Fibroblast of lung (primary cell): ENCODE results near the gene TMEM178A. TPM values are rescaled to one million over a fixed set of nuclear protein-coding genes. Genes with fewer than 3 reads are reported as not detected.

Source experiments
- DNase-seq, 2 donors: peaks; one replicate each; pipeline versions ENCODE4 v3.0.0 to v3.0.0-alpha.2; 2010; ENCODE audit warnings: low read depth in 2 of 2
- H2AFZ ChIP-seq: 2 replicates; pipeline ENCODE4 v1.5.1; 2012; ENCODE audit warnings: low read length, control low read depth, inconsistent platforms
- H3K27ac ChIP-seq: 2 replicates; pipeline ENCODE4 v1.5.1; 2011; ENCODE audit warnings: low read length, control low read depth; ENCODE audit not compliant: insufficient read depth
- H3K27me3 ChIP-seq: 2 replicates; pipeline ENCODE4 v1.5.1; 2011; ENCODE audit warnings: mild to moderate bottlenecking, low read length; ENCODE audit not compliant: control insufficient read depth, insufficient read depth
- H3K36me3 ChIP-seq: 2 replicates; pipeline ENCODE4 v1.5.1; 2011; ENCODE audit warnings: low read length; ENCODE audit not compliant: control insufficient read depth, insufficient read depth
- H3K4me1 ChIP-seq: 2 replicates; pipeline ENCODE4 v1.5.1; 2011; ENCODE audit warnings: low read length; ENCODE audit not compliant: control insufficient read depth, insufficient read depth; ENCODE audit errors: extremely low read depth
- H3K4me2 ChIP-seq: 2 replicates; pipeline ENCODE4 v1.5.1; 2011; ENCODE audit warnings: low read length, control low read depth; ENCODE audit not compliant: insufficient read depth; ENCODE audit errors: extremely low read depth
- H3K4me3 ChIP-seq, 4 experiments: fragments of 200-600 bp in 1 of 4; sonication (generic) in 1 of 4; replicated peaks in 1 of 4; 2 replicates each; pipeline ENCODE4 v1.5.1; 2011 to 2016; ENCODE audit warnings: low read length in 4 of 4, low read depth in 3 of 4, mild to moderate bottlenecking in 3 of 4, control low read depth in 2 of 4, inconsistent platforms in 1 of 4, mixed read lengths in 1 of 4; ENCODE audit not compliant: insufficient read depth in 1 of 4; ENCODE audit errors: control extremely low read depth in 1 of 4
- H3K79me2 ChIP-seq: 2 replicates; pipeline ENCODE4 v1.5.1; 2012; ENCODE audit warnings: mild to moderate bottlenecking, low read length, inconsistent platforms; ENCODE audit not compliant: control insufficient read depth, insufficient read depth
- H3K9ac ChIP-seq: 2 replicates; pipeline ENCODE4 v1.5.1; 2011; ENCODE audit warnings: mild to moderate bottlenecking, low read length, control low read depth; ENCODE audit not compliant: insufficient read depth
- H3K9me3 ChIP-seq: 2 replicates; pipeline ENCODE4 v1.5.1; 2012; ENCODE audit warnings: low read depth, low read length; ENCODE audit not compliant: control insufficient read depth, insufficient read depth
- H4K20me1 ChIP-seq: 2 replicates; pipeline ENCODE4 v1.5.1; 2011; ENCODE audit warnings: low read length; ENCODE audit not compliant: control insufficient read depth, insufficient read depth; ENCODE audit errors: extremely low read depth
- CTCF ChIP-seq, 2 donors: IDR thresholded peaks in 1 of 2; conservative IDR thresholded peaks in 1 of 2; 1 replicate in 1 of 2; 2 replicates in 1 of 2; pipeline ENCODE4 v1.5.1; 2011 to 2012; ENCODE audit warnings: low read length in 2 of 2, control low read depth in 1 of 2, inconsistent platforms in 1 of 2, low read depth in 1 of 2, mild to moderate bottlenecking in 1 of 2
- EZH2 ChIP-seq: IDR thresholded peaks from 2 replicates; pipeline ENCODE4 v1.5.1; 2012; ENCODE audit warnings: low read length, control low read depth, mild to moderate bottlenecking; ENCODE audit errors: missing control alignments
- polyA plus RNA-seq, 2 donors: library from polyadenylated mRNA; depleted of rRNA in 1 of 2; stranded (reverse) in 1 of 2; unstranded in 1 of 2; fragments of >200 nt; gene quantifications; 2 replicates each; pipeline ENCODE4 v1.2.1, GENCODE V29; 2011 to 2012; ENCODE audit warnings: missing spikeins in 1 of 2
- total RNA-seq: library from RNA; depleted of rRNA; stranded (reverse); fragments of >200 nt; gene quantifications from 2 replicates; pipeline ENCODE4 v1.2.1, GENCODE V29; 2014

The TMEM178A gene
- total and polyA plus RNA-seq, 2 donors (not counting 1 experiment from before 2014, with no cell fraction given): 1.5 to 6.9 TPM

- no peak overlapping the region for H3K4me2 ChIP-seq
- DNase-seq: no peak
- no peak overlapping the region for H3K27ac ChIP-seq
- H3K9ac ChIP-seq: no peak overlapping the region
- TF ChIP-seq EZH2 (no peak), CTCF (conservative IDR thresholded peaks at IDR 0.05 in 1 of 2, IDR thresholded peaks at IDR 0.05 in 1 of 2; ENCODE audit: low read depth in 1 of 2, low read length in 2 of 2) (no peak)
- no peaks in the 10 kb centered on the region for H4K20me1 ChIP-seq
- no peaks in the 10 kb centered on the region for H3K27me3 ChIP-seq
- no peaks in the 10 kb centered on the region for H3K79me2 ChIP-seq
- H3K36me3 ChIP-seq: no peaks in the 10 kb centered on the region
- no peaks in the 10 kb centered on the region for H3K9me3 ChIP-seq
- H2AFZ ChIP-seq: no peak overlapping the region
- H3K4me3 ChIP-seq: no peak overlapping the region
- no peaks in the 10 kb centered on the region for H3K4me1 ChIP-seq
Measured at GRCh38 chr2:39710807-39711206, 45.1 kb downstream of the TMEM178A start.

- Histone ChIP-seq H3K36me3 (no peaks in the 10 kb centered on the region), H3K4me3 (no peak overlapping the region), H3K27ac (no peak overlapping the region), H3K9ac (no peak overlapping the region), H3K79me2 (no peaks in the 10 kb centered on the region), H2AFZ (no peak overlapping the region), H3K27me3 (no peaks in the 10 kb centered on the region), H3K9me3 (no peaks in the 10 kb centered on the region), H3K4me1 (no peaks in the 10 kb centered on the region), H4K20me1 (no peaks in the 10 kb centered on the region), H3K4me2 (no peak overlapping the region)
- TF ChIP-seq EZH2: no peak
- TF ChIP-seq CTCF (conservative IDR thresholded peaks at IDR 0.05 in 1 of 2, IDR thresholded peaks at IDR 0.05 in 1 of 2; ENCODE audit: low read depth in 1 of 2, low read length in 2 of 2): no peak
- peak in 1 of 2 donors; percentile 64 for DNase-seq
Measured at GRCh38 chr2:39712953-39713352, 47.2 kb downstream of the TMEM178A start.

DNA sequence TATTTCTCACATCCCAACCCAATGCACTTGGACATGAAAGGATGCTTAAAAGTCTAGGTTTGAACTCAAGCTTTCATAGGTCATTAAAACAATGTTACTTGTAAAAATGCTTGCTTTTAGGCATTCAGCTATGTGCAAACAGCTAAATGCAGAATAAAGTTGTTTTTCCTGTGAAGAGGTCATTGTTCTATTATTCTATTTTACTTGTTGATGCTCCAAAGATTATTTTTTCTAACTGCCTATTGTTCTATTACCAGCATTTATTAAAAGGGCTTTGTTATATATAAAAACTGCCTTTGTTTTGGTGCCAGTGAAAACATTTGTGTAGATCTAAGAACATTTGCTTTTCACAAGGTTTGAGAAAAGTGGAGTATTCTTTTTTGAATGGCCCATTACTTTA, 49.4 kb downstream of the TMEM178A start:
- no peaks in the 10 kb centered on the region for H4K20me1 ChIP-seq
- H3K27ac ChIP-seq: no peak overlapping the region
- H3K27me3 ChIP-seq: no peaks in the 10 kb centered on the region
- DNase-seq: no peak
- H2AFZ ChIP-seq: no peak overlapping the region
- H3K36me3 ChIP-seq: no peaks in the 10 kb centered on the region
- H3K9me3 ChIP-seq: no peaks in the 10 kb centered on the region
- H3K79me2 ChIP-seq: no peaks in the 10 kb centered on the region
- no peak overlapping the region for H3K9ac ChIP-seq
- TF ChIP-seq EZH2 (no peak), CTCF (conservative IDR thresholded peaks at IDR 0.05 in 1 of 2, IDR thresholded peaks at IDR 0.05 in 1 of 2; ENCODE audit: low read depth in 1 of 2, low read length in 2 of 2) (no peak)
- no peak overlapping the region for H3K4me3 ChIP-seq
- no peaks in the 10 kb centered on the region for H3K4me1 ChIP-seq
- no peak overlapping the region for H3K4me2 ChIP-seq
